PC-3 (cell line): ENCODE data around the gene FSTL4. TPM values are rescaled to one million over a fixed set of nuclear protein-coding genes. Genes with fewer than 3 reads are reported as not detected.

ENCODE experiments used
- ATAC-seq: fragments of 200-7000 bp; cut with Tn5 transposase; 2 replicates; pipeline ENCODE4 v1.9.1; 2020; ENCODE audit warnings: mild to moderate bottlenecking, moderate library complexity
- BruUV-seq: library from RNA; stranded (reverse); fragments of 400-500 nt; replicated peaks from 2 replicates; lab custom pipeline; 2021; lab: Mats Ljungman, UMichigan
- CTCF ChIA-PET: fragments of 300-600 bp; sonication (Branson Sonifier 250); formaldehyde crosslinking; loops from one replicate; lab custom pipeline; 2022; ENCODE audit warnings: antibody characterized with exemption; lab: Charles Lee
- POLR2A ChIA-PET: fragments of 300-600 bp; sonication (Branson Sonifier 250); formaldehyde crosslinking; loops from one replicate; lab custom pipeline; 2022; ENCODE audit warnings: antibody characterized with exemption; ENCODE audit not compliant: unreplicated experiment; lab: Charles Lee
- DNase-seq: peaks from one replicate; pipeline ENCODE4 v3.0.0-alpha.2; 2015
- H2AFZ ChIP-seq: fragments of 300-600 bp; sonication (generic); 2 replicates; pipeline ENCODE4 v1.6.0; 2016; ENCODE audit warnings: antibody characterized with exemption, low read length
- H3F3A ChIP-seq: fragments of 300-600 bp; sonication (generic); one replicate; pipeline ENCODE4 v1.6.0; 2017; ENCODE audit warnings: antibody characterized with exemption, low read length, control low read depth, mild to moderate bottlenecking; ENCODE audit not compliant: unreplicated experiment
- H3K27ac ChIP-seq: fragments of 300-600 bp; sonication (generic); 2 replicates; pipeline ENCODE4 v1.5.1; 2016; ENCODE audit warnings: mild to moderate bottlenecking, low read length
- H3K27me3 ChIP-seq: fragments of 300-600 bp; sonication (generic); 2 replicates; pipeline ENCODE4 v1.6.1; 2016; ENCODE audit warnings: low read length, mixed read lengths
- H3K36me3 ChIP-seq: fragments of 300-600 bp; sonication (generic); 2 replicates; pipeline ENCODE4 v1.6.1; 2016; ENCODE audit warnings: low read depth, mixed run types, low read length, mixed read lengths
- H3K4me1 ChIP-seq: fragments of 300-600 bp; sonication (generic); 2 replicates; pipeline ENCODE4 v1.5.1; 2016; ENCODE audit warnings: low read length; ENCODE audit not compliant: insufficient read depth
- H3K4me2 ChIP-seq: fragments of 300-600 bp; sonication (generic); 2 replicates; pipeline ENCODE4 v1.6.0; 2016; ENCODE audit warnings: low read length
- H3K4me3 ChIP-seq: fragments of 300-600 bp; sonication (generic); 2 replicates; pipeline ENCODE4 v1.5.1; 2016; ENCODE audit warnings: mild to moderate bottlenecking, low read length, mixed read lengths
- H3K79me2 ChIP-seq: fragments of 300-600 bp; sonication (generic); 2 replicates; pipeline ENCODE4 v1.6.1; 2017; ENCODE audit warnings: low read length, mixed read lengths
- H3K9ac ChIP-seq: fragments of 300-600 bp; sonication (generic); 2 replicates; pipeline ENCODE4 v1.6.0; 2016; ENCODE audit warnings: mild to moderate bottlenecking, low read length
- H3K9me2 ChIP-seq: fragments of 300-600 bp; sonication (generic); replicated peaks from 2 replicates; pipeline ENCODE4 v1.6.1; 2016; ENCODE audit warnings: mixed run types, low read length, mixed read lengths
- H3K9me3 ChIP-seq: fragments of 300-600 bp; sonication (generic); 2 replicates; pipeline ENCODE4 v1.6.1; 2016; ENCODE audit warnings: low read length, mixed read lengths
- H4K20me1 ChIP-seq: fragments of 300-600 bp; sonication (generic); 2 replicates; pipeline ENCODE4 v1.6.1; 2016; ENCODE audit warnings: low read length, mixed read lengths
- CTCF ChIP-seq: fragments of 300-600 bp; sonication (generic); conservative IDR thresholded peaks from 2 replicates; pipeline ENCODE4 v1.5.1; 2017; ENCODE audit warnings: antibody characterized with exemption, low read depth, mild to moderate bottlenecking, low read length
- EZH2 ChIP-seq: fragments of 300-600 bp; sonication (generic); IDR thresholded peaks from one replicate; pipeline ENCODE4 v1.6.1; 2017; ENCODE audit warnings: antibody characterized with exemption, mild to moderate bottlenecking, low read length; ENCODE audit not compliant: unreplicated experiment
- EZH2phosphoT487 ChIP-seq: fragments of 300-600 bp; sonication (generic); IDR thresholded peaks from 2 replicates; pipeline ENCODE4 v1.6.1; 2018; ENCODE audit warnings: mild to moderate bottlenecking, antibody characterized with exemption, low read length, borderline replicate concordance
- intact Hi-C: fragments of 100-400 bp; cut with micrococcal nuclease; formaldehyde crosslinking; loops from 2 replicates; pipeline ENCODE4 v1.9.0; 2023
- total RNA-seq: library from RNA; depleted of rRNA; stranded (reverse); fragments of >200 nt; gene quantifications from 2 replicates; pipeline ENCODE4 v1.2.3, GENCODE V29; 2014

FSTL4 gene
- total RNA-seq, 1 experiment from 2014 or later: 4.2 TPM

DNA sequence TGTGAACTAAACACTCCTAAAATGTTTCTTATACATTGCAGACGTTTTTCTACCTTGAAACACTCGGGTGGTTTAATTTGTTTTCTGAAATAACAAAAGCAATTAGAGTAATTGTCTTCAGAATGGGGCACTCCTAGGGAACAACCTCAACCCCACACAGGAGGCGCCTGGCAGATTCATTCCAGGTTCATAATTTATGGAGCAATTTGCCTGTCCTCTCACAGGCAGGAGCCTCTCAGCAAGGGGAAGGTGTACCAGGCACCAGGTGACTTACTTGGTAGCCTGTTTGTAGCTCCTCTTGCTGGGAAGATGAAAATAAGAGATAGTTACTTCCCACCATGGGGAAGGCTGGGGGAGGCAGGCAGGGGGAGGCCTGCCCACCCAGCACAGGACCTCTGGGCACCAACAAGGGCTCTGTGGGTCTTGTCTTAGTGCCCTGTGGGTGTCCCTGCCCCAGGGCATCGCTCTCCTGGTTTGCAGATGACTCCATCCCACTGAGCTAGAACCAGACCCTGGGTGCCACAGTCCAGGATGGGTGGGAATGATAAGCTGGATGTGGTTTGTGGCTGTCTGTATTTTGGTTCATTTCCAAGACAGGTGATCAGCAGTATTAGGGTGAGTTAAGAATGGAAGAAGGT, 144.4 kb downstream of the FSTL4 start:
- POLR2A ChIA-PET: no interaction called here
- TF ChIP-seq CTCF (no peak), EZH2phosphoT487 (no peak), EZH2 (no peak)

DNA sequence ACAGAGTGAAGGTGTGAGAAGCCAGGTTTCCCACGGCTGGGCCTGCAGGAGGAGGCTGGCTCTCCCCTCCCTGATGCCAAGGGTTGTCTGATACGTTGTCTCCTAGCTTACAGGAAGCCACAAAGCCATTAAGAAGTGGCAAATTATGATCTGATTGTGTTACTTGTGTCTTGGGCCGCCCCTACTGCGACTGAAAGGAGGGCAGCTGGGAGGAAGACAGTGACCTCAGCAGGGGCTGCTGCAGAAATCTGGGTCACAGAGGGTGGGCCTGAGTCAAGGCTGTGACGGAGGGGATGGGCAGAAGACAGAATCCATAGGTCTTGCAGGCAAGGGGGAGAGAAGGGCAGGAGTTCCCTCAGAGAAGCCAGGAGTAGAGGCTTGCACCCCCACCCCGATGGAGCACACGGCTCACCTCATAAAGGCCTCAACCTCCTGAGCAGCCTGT, 145.0 kb downstream of the FSTL4 start:
- no peak overlapping the region for H2AFZ ChIP-seq
- no peaks in the 10 kb centered on the region for H3K4me1 ChIP-seq
- ChIA-PET CTCF (no interaction called here), POLR2A (no interaction called here)
- BruUV-seq: no TSS peak
- no peaks in the 10 kb centered on the region for H3K9me2 ChIP-seq
- no peak overlapping the region for H3K27ac ChIP-seq
- no peaks in the 10 kb centered on the region for H3F3A ChIP-seq
- no peak overlapping the region for H3K4me3 ChIP-seq
- DNase-seq: no peak
- TF ChIP-seq EZH2 (no peak), CTCF (no peak), EZH2phosphoT487 (no peak)
- H3K9me3 ChIP-seq: no peaks in the 10 kb centered on the region
- H3K27me3 ChIP-seq: no peaks in the 10 kb centered on the region
- no peaks in the 10 kb centered on the region for H3K36me3 ChIP-seq
- no peaks in the 10 kb centered on the region for H3K79me2 ChIP-seq
- H4K20me1 ChIP-seq: no peaks in the 10 kb centered on the region
- intact Hi-C loops: no loop called here
- ATAC-seq: no peak
- H3K9ac ChIP-seq: no peak overlapping the region
- H3K4me2 ChIP-seq: no peak overlapping the region

More for the DNA sequence above, 144.4 kb downstream of the FSTL4 start:
- ATAC-seq (no peak), DNase-seq (no peak)
- Histone ChIP-seq H3K9me2 (no peaks in the 10 kb centered on the region), H3F3A (no peaks in the 10 kb centered on the region), H3K79me2 (no peaks in the 10 kb centered on the region), H3K36me3 (no peaks in the 10 kb centered on the region), H2AFZ (no peak overlapping the region), H3K4me2 (no peak overlapping the region), H3K9ac (no peak overlapping the region), H4K20me1 (no peaks in the 10 kb centered on the region), H3K4me3 (no peak overlapping the region), H3K9me3 (no peaks in the 10 kb centered on the region), H3K27me3 (no peaks in the 10 kb centered on the region), H3K4me1 (no peaks in the 10 kb centered on the region), H3K27ac (no peak overlapping the region)
- BruUV-seq: no TSS peak
- CTCF ChIA-PET: no interaction called here
- intact Hi-C loops: no loop called here

DNA sequence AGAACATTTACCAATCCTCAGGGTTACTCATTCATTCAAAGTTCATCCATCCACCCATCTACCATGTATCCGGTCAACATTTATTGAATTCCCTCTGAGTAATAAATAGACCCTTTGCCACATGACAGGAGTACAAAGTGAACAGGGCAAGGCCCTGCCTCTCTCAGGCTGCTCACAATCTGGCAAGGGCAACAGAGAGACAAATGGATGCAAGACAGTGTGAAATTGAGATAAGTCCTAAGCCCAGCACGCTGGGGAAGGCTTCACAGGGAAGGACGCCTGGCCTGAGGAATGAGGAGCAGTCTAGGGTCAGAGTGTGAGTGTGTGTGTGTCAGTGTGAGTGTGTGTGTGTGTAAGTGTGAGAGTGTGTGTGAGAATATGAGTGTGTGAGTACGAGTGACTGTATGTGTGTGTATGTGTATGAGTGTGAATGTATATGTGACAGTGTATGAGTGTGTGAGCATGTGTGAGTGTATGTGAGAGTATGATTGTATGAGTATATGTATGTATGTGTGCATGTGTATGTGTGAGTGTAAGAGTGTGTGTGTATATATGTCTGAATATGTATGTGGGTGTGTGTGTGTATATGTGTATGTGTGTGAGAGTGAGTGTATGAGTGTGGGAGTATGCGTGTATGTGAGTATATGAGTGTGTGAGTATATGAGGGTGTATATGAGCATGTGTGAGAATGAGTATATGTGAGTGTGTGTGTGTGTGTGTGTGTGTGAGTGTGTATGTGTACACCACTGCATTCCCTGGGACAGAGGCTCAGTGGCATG, 145.6 kb downstream of the FSTL4 start:
- no peak overlapping the region for H3K27ac ChIP-seq
- no peaks in the 10 kb centered on the region for H3K9me3 ChIP-seq
- no peaks in the 10 kb centered on the region for H3K79me2 ChIP-seq
- no peak overlapping the region for H3K4me3 ChIP-seq
- CTCF ChIA-PET: no interaction called here
- ATAC-seq (no peak), DNase-seq (no peak)
- H3K36me3 ChIP-seq: no peaks in the 10 kb centered on the region
- no peak overlapping the region for H3K9ac ChIP-seq
- no peaks in the 10 kb centered on the region for H3K27me3 ChIP-seq
- intact Hi-C loops: no loop called here
- H2AFZ ChIP-seq: no peak overlapping the region
- H3F3A ChIP-seq: no peaks in the 10 kb centered on the region
- no peak overlapping the region for H3K4me2 ChIP-seq
- H3K9me2 ChIP-seq: no peaks in the 10 kb centered on the region
- no peaks in the 10 kb centered on the region for H3K4me1 ChIP-seq
- POLR2A ChIA-PET: no interaction called here
- TF ChIP-seq CTCF (no peak), EZH2 (no peak), EZH2phosphoT487 (no peak)
- no peaks in the 10 kb centered on the region for H4K20me1 ChIP-seq
- BruUV-seq: no TSS peak
